ENCODE results near the gene PLEKHA3.

- TF ChIP-seq JUND (IDR thresholded peaks at IDR 0.05) (no peak), CTCF (IDR thresholded peaks at IDR 0.05 in 2 of 3, conservative IDR thresholded peaks at IDR 0.05 in 1 of 3; ENCODE audit: borderline replicate concordance in 1 of 3, insufficient read depth in 1 of 3, low read depth in 2 of 3, low read length in 2 of 3) (no peak)
Observed at GRCh38 chr2:178506949-178507348, 26.7 kb downstream of the PLEKHA3 start.
